HG03097 (cell line): Measurements from ENCODE around the gene PCGF5.
A peak's percentile ranks its signal among the peaks of the same experiment; 100 is the strongest.
"Not testable (repeated sequence)": the region's sequence is repeated elsewhere in the genome, so short reads cannot be mapped to it uniquely, and the experiment has no call there.

ENCODE experiments used
- ATAC-seq: cut with Tn5 transposase; IDR thresholded peaks from one replicate; pipeline ENCODE4 v1.9.1; 2021; ENCODE audit not compliant: unreplicated experiment, low FRiP score

The PCGF5 gene

DNA sequence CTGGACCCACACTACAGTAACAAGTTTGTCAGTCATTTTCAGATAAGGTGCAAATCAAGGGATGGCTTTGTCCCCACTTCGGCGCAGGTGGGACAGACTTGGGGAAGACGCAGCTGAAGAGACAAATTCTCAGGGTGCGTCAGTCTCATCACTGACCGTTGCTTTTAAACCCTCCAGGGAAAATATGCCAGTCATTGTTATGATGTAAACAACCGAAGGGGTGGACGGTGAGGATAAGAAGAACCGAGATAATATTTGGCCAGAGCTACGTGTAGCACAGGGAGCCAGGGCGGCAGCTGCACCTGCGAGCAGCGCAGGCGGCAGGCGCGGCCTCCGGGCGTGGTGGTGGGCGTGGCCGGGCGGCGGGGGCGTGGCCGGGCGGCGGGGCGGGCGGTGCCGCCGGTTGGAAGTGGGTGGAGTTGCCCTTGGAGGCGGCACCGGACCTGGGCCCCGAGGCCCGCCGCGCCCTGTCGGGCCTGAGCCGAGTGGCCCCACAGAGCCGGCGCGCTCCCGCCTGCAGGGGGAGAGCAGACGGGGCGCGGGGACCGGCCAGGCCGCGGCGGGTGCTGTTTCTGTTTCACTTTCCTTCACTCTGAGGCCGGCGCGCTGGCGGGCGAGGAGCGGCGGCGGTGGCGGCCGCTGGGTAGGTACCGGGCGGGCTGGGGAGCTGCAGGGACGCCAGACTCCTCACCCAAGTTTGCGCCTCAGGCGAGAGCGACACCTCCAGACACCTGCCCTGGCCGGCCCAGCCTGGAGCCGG lies at the start of gene PCGF5:
Gene PCGF5 (plus strand): TSS at position 470 of the 760 bp plus-strand sequence. CDS start 2,209 bp downstream, outside the sequence.
- peak; percentile 95 for ATAC-seq

GRCh38 chr10:91171485-91171884 lies 49.0 kb upstream of the PCGF5 start:
- no peak for ATAC-seq

DNA sequence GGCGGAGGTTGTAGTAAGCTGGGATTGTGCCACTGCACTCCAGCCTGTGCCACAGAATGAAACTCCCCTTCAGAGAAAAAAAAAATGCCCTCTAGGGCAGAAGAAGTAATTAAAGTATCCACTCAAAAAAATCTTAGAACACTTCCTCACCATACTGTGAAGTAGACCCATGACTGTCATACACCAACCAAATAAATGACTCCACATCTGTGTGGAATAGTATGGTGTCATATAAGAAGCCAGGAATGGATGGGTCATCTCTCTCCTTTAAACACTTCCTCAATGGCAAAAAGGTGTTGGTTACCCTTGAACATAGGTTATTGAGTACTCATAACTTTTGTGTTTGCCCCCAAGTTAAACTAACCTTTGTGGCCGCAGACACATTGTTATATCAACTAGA lies 48.1 kb upstream of the PCGF5 start:
- no peak for ATAC-seq

DNA sequence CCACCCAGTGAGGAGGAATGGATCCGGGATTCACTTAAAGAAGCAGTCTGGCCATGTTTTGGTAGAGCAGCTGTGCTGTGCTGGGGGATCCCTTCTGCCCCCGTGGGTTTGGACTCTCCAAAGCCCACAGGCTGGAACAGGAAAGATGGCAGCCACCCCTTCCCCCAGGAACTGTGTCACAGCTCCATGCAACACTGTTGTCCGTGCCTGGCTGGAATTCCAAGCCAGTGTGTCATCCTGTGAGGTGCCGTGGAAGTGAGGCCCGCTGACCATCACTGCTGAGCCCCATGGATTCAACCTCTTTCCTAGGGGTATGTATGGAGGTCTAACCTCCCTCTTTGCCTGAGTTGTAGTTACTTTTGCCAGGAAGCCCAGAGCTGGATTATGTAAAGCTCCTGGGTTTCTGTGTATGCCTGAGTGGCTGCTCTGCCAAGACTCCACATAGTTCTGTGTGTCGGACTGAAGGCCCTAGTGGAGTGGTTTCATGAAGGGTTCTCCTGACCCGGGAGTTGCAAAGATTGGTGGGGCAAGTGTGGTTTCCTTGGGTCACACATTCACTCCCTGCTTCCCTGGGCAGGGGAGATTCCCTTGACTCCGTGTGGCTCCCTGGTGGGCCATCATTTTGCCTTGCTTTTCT lies 35.1 kb upstream of the PCGF5 start:
- no peak for ATAC-seq

DNA sequence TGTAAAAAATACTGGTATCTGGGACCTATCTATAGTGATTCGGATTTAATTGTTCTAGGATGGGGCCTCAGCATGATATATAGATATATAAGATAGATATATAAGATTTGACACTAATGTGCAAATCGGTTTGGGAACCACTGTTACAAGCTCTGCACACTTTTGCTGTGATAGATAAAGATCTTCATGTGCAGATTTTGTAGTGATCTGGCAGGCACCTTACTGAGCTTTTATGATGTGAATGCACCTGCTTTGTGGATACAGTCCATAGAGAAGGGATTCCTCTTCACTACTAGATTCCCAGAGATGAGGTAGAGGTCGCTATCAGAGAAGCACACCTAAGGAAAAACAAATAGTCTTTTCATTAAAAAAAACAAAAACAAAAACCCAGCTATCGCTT lies 33.3 kb upstream of the PCGF5 start:
- ATAC-seq: no peak

GRCh38 chr10:91188010-91188409 lies 32.5 kb upstream of the PCGF5 start:
- ATAC-seq: not testable (repeated sequence)

GRCh38 chr10:91188889-91189288 lies 31.6 kb upstream of the PCGF5 start:
- no peak for ATAC-seq

DNA sequence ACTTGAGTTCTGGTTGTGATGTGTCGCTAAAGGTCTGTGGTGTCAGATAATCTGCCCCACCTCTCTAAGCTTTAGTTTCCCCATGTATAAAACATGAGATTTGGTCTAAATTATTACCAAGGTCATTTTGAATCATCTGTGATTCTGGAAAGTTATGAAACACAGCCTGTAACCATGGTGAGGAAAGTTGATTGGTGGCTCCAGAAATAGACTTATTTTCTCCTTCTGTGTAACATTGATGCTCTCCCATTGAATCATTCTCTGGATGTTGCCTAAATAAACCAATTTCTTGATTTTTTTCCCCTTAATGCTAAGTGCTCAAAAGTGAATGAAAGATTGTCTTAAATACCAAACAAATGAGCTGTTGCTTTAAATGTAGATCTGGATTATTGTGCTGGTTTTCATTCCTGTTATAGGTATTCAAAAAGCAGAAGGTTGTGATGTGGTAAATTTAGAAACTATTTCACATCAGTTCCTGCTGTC lies 30.0 kb upstream of the PCGF5 start:
- no peak for ATAC-seq

DNA sequence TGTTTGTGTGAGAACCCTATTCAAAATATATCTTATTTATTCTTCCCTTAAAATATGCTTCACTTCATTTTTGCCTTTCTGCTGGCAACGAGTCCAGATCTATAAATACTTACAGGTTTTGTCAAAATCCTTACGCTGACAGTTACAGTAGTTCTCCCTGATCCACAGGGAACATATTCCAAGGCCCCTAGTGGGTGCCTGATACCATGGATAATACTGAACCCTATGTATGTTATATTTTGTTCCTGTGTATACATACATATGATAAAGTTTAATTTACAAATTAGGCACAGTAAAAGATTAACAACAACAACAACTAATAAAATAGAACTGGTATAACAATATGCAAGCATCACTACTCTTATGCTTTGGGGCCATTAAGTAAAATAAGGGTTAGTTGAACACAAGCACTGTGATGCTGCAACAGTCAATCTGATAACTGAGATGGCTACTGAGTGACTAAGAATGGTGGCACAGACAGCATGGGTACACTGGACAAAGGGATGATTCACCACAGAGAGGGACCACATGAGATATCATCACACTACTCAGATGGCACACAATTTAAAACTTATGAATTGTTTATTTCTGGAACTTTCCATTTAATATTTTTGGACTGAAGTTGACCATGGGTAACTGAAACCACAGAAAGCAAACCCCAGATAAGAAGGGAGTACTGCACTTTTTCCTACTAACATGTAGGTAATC lies 29.4 kb upstream of the PCGF5 start:
- no peak for ATAC-seq

GRCh38 chr10:91191584-91191919 lies 28.9 kb upstream of the PCGF5 start:
- ATAC-seq: no peak

GRCh38 chr10:91194497-91195179 lies 25.8 kb upstream of the PCGF5 start:
- no peak for ATAC-seq

DNA sequence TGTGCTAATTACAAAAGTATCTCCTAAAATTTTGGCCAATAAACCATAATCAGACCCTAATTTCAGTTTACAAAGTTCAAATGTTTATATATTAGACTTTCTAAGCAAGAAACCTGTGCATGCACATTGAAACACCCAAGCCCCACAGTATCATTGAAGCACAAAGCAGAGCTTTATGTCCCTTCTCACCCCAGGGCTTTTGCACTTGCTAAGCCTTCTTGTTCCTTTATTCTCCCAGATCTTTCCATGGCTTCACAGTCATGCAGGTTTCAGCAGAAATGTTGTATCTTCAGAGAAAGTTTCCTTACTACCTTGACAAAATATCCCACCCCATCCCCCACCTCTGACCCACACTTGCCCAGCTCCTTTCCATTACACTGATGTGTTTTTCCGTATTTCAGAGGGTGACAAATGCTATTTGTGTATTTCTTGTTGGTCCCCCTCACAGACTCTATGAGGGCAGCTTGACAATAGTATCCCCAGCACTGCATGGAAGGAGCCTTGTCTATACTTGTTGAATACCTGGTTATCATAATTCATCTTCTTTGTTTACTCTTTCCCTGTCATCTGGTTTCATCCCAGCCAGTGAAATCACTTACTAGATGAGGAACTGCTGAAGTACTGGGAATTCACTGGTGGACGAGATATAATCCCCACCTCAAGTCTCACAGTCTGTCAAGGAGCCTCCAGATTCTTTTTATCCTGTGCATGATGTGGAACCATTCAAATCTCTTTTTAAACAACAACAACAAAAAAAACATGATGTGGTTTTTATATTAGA lies 24.0 kb upstream of the PCGF5 start:
- ATAC-seq: no peak

DNA sequence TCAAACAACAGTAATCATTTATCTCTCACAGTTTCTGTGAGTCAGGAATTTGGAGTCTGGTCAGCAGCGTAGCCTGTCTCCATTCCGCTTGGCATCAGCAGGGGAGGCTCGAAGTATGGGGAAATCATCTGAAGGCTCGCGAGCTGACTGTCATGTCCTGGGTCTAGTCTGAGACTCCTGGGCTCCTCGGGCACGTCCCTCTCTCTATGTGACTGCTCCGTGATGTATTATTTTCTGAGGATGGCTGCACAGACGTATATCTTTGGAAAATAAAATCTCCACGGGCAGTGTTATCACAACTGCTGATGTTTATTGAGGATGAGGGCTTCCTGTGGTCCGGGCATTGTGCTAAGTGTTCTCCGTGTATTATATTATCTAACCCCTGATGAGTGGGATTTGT lies 23.3 kb upstream of the PCGF5 start:
- no peak for ATAC-seq

- peak; percentile 55 for ATAC-seq
Measured at GRCh38 chr10:91198781-91199180, 21.7 kb upstream of the PCGF5 start.

DNA sequence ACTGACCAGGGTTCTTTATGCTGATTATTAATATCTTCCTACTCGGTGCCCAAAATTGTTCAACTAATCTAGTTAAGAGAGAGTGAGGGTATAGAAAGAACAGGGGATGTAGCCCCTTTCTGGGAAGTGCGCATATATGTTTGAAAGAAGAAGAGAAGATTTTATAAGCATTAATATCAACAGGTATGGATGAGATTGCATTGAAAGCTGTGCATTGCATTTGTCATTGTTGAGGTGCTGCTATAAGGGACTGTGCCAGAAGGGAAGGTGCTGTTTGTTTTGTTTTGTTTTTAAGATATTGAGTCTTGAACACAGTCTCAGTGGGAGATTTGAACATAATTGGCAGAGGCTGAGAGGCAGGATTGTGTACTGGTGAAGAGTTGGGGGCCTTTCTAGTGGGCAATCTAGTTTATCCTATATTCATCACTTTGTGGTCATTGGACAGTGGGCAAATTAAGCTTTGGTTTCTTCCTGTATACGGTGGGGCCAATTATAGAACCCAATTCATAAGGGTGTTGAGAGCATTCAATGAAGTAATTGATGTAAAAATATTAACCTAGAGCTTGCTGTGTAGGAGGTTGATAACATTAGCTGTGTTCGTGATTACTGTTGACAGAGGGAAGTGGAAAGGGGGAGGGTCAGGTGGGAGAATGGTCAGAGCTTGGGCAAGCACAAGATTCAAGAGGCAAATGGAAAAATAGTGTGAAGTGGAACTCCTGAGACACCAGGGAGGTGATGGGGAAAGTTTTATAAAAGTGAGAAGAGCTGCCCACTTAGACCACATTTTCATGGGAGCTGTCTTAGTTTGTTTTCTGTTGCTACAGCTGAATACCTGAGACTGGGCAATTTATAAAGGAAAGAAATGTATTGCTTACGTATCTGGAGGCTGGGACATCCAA lies 19.9 kb upstream of the PCGF5 start:
- ATAC-seq: no peak

DNA sequence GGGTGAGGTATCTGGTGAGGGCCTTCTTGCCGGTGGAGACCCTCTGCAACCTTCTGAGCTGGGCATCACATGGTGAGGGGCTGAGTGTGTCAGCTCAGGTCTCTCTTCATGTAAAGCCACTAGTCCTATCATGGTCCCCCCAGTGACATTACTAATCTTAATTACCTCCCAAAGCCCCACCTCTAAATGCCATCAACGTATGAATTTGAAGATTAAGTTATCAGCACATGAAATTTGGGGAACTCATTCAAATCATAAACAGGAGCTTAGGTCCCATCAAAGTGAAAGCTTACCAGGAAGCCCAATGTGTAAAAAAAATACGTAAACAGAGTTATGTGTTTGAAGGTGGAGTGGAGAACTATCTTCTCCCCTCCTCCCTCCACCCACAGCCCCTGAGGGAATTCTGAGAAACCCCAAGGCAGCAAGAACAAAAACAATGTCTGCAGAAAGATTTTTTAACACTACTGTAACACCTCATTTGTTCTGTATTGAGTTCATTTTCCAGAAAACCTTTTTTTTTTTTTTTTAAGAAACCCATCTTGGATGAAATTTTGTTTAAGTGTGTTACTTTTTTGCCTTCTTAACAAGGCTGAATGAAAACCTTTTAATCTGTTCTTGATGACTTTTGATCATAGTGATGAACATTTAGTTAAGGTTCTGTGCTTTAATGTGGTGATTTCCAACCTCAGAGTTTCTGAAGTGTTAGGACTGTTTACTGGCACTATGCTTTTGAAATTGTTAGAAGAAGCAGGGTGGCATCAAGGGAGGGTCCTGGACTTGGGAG lies 19.1 kb upstream of the PCGF5 start:
- no peak for ATAC-seq

GRCh38 chr10:91206427-91206826 lies 14.0 kb upstream of the PCGF5 start:
- no peak for ATAC-seq

GRCh38 chr10:91206837-91207474 lies 13.5 kb upstream of the PCGF5 start:
- no peak for ATAC-seq
